GM12878 (cell line): ENCODE results near the gene MRGPRG. TPM values are rescaled to one million over a fixed set of nuclear protein-coding genes. Genes with fewer than 3 reads are reported as not detected.

Experiments used
- ATAC-seq: fragments of 200-7000 bp; cut with Tn5 transposase; 3 replicates; pipeline ENCODE4 v1.9.1; 2020; ENCODE audit warnings: mild to moderate bottlenecking, moderate library complexity
- BruUV-seq: library from RNA; stranded (reverse); fragments of 400-500 nt; replicated peaks from 2 replicates; lab custom pipeline; 2021; lab: Mats Ljungman, UMichigan
- CTCF ChIA-PET: fragments of 300-600 bp; sonication (Branson Sonifier 250); formaldehyde crosslinking; extraction: SDS; loops from one replicate; lab custom pipeline; 2021; ENCODE audit warnings: inconsistent platforms; lab: Yijun Ruan, JAX
- POLR2A ChIA-PET: fragments of 350-600 bp; formaldehyde crosslinking; extraction: SDS; loops from one replicate; lab custom pipeline; 2021; ENCODE audit warnings: inconsistent platforms; lab: Charles Lee
- RAD21 ChIA-PET: fragments of 300-600 bp; sonication (Branson Sonifier 250); formaldehyde crosslinking; loops from one replicate; lab custom pipeline; 2023; ENCODE audit warnings: antibody characterized with exemption; ENCODE audit not compliant: unreplicated experiment; lab: Charles Lee
- SMC1A ChIA-PET: fragments of 300-600 bp; sonication (Branson Sonifier 250); formaldehyde crosslinking; loops from one replicate; lab custom pipeline; 2023; ENCODE audit not compliant: unreplicated experiment, uncharacterized antibody; lab: Charles Lee
- DNase-seq: peaks from one replicate; pipeline ENCODE4 v3.0.0-alpha.2; 2011; ENCODE audit warnings: low read depth, low spot score
- FAIRE-seq: peaks from 3 replicates; lab custom pipeline; 2011; peaks lifted over from hg19 to GRCh38; lab: Jason Lieb, UNC
- H2AFZ ChIP-seq: 2 replicates; pipeline ENCODE4 v1.6.0; 2011; ENCODE audit warnings: low read depth, low read length, control low read depth; ENCODE audit not compliant: control insufficient read depth
- H3K27ac ChIP-seq: 2 replicates; pipeline ENCODE4 v1.5.1; 2011; ENCODE audit warnings: control low read depth; ENCODE audit not compliant: control insufficient read depth, insufficient read depth
- H3K27me3 ChIP-seq, 2 experiments: replicated peaks in 1 of 2; 2 replicates each; pipeline versions ENCODE4 v1.6.0 to v1.6.1; 2011; ENCODE audit warnings: low read length in 1 of 2; ENCODE audit not compliant: control insufficient read depth in 2 of 2, insufficient read depth in 2 of 2
- H3K36me3 ChIP-seq, 2 experiments: 2 replicates each; pipeline ENCODE4 v1.5.1; 2011; ENCODE audit warnings: low read length in 1 of 2; ENCODE audit not compliant: control insufficient read depth in 2 of 2, insufficient read depth in 2 of 2
- H3K4me1 ChIP-seq: 2 replicates; pipeline ENCODE4 v1.6.1; 2011; ENCODE audit warnings: mild to moderate bottlenecking, low read length, moderate library complexity, mixed read lengths; ENCODE audit not compliant: control insufficient read depth, insufficient read depth
- H3K4me2 ChIP-seq: 2 replicates; pipeline ENCODE4 v1.6.0; 2011; ENCODE audit warnings: control low read depth; ENCODE audit not compliant: control insufficient read depth, insufficient read depth
- H3K4me3 ChIP-seq: fragments of 200-600 bp; sonication (generic); 2 replicates; pipeline ENCODE4 v1.5.1; 2016
- H3K79me2 ChIP-seq: 2 replicates; pipeline ENCODE4 v1.6.0; 2011; ENCODE audit warnings: low read length; ENCODE audit not compliant: control insufficient read depth, insufficient read depth
- H3K9ac ChIP-seq: 2 replicates; pipeline ENCODE4 v1.8.0; 2011; ENCODE audit warnings: low read length, control low read depth, mixed read lengths; ENCODE audit not compliant: control insufficient read depth, insufficient read depth
- H3K9me3 ChIP-seq: replicated peaks from 3 replicates; pipeline ENCODE4 v1.5.1; 2011; ENCODE audit warnings: mild to moderate bottlenecking, low read length; ENCODE audit not compliant: control insufficient read depth, insufficient read depth
- H4K20me1 ChIP-seq: 2 replicates; pipeline ENCODE4 v1.6.0; 2011; ENCODE audit not compliant: control insufficient read depth, insufficient read depth
- BCL11A ChIP-seq: IDR thresholded peaks from 2 replicates; pipeline ENCODE4 v1.6.1; 2011; ENCODE audit warnings: low read depth, low read length
- KAT2A ChIP-seq: conservative IDR thresholded peaks from 2 replicates; pipeline ENCODE4 v1.6.1; 2011; ENCODE audit warnings: low read depth, low read length; ENCODE audit not compliant: control insufficient read depth
- NR2C2 ChIP-seq: IDR thresholded peaks from 2 replicates; pipeline ENCODE4 v1.6.1; 2011; ENCODE audit warnings: borderline replicate concordance, low read depth; ENCODE audit not compliant: control insufficient read depth, insufficient read length
- NR2F1 ChIP-seq: fragments of 450-650 bp; conservative IDR thresholded peaks from 2 replicates; pipeline ENCODE4 v1.6.1; 2017; ENCODE audit warnings: mild to moderate bottlenecking
- POLR2A ChIP-seq: IDR thresholded peaks from 2 replicates; pipeline ENCODE4 v1.6.1; 2011; ENCODE audit warnings: low read depth, mild to moderate bottlenecking, low read length
- RBBP5 ChIP-seq: fragments of 200-600 bp; sonication (generic); conservative IDR thresholded peaks from 2 replicates; pipeline ENCODE4 v1.6.1; 2016
- SREBF1 ChIP-seq: IDR thresholded peaks from 2 replicates; pipeline ENCODE4 v1.6.1; 2012; ENCODE audit warnings: mild to moderate bottlenecking, low read length
- YBX1 ChIP-seq: fragments of 450-650 bp; IDR thresholded peaks from 2 replicates; pipeline ENCODE4 v1.6.1; 2016; ENCODE audit warnings: antibody characterized with exemption
- WGBS: methylation state at CpG from one replicate; pipeline ENCODE4 v1.1.6; 2016; ENCODE audit warnings: low lambda C conversion rate; ENCODE audit not compliant: insufficient replicate concordance, insufficient coverage; ENCODE audit errors: missing lambda C conversion rate; 5-methylcytosine and 5-hydroxymethylcytosine counted together
- in situ Hi-C: fragments of 300-500 bp; cut with MboI; formaldehyde crosslinking; loops from 9 replicates; pipeline ENCODE4 v1.14.3; 2018; ENCODE audit warnings: mixed read lengths
- intact Hi-C: fragments of 100-400 bp; cut with micrococcal nuclease; formaldehyde crosslinking; loops from one replicate; pipeline ENCODE4 v1.14.2; 2022; ENCODE audit not compliant: unreplicated experiment
- polyA plus RNA-seq, 11 experiments: library from polyadenylated mRNA; depleted of rRNA in 4 of 11; unstranded in 6 of 11; stranded (reverse) in 5 of 11; fragments of >200 nt; fragmentation: Nextera tagmentation in 4 of 11; fragmentation: Illumina TruSeq in 1 of 11; extraction: Ambion mirVana in 4 of 11; extraction: Trizol in 1 of 11; gene quantifications; 1 replicate in 1 of 11; 2 replicates in 10 of 11; pipeline versions ENCODE4 v1.2.1 to v1.2.3, GENCODE V29; 2011 to 2016; ENCODE audit warnings: inconsistent platforms in 2 of 11, missing spikeins in 2 of 11, low read depth in 1 of 11
- total RNA-seq, 4 experiments: library from RNA; depleted of rRNA in 3 of 4; stranded (reverse); fragments of >200 nt in 3 of 4; fragmentation: Illumina TruSeq in 1 of 4; extraction: Trizol in 1 of 4; gene quantifications; 2 replicates each; pipeline versions ENCODE4 v1.2.1 to v1.2.3, GENCODE V29; 2013 to 2021
- TF ChIP-seq, protein P1 (sequence below): IDR thresholded peaks from 2 replicates; pipeline ENCODE4 v1.6.1; 2012; ENCODE audit warnings: improper control_type of control experiment, low read depth, low read length; ENCODE audit not compliant: insufficient replicate concordance
- TF ChIP-seq, protein P2 (sequence below): fragments of 450-650 bp; IDR thresholded peaks from 2 replicates; pipeline ENCODE4 v1.6.1; 2017; ENCODE audit warnings: antibody characterized with exemption, mild to moderate bottlenecking, moderate library complexity
- TF ChIP-seq, protein P3 (sequence below): IDR thresholded peaks from 2 replicates; pipeline ENCODE4 v1.6.1; 2011; ENCODE audit warnings: borderline replicate concordance, low read depth, mild to moderate bottlenecking, moderate library complexity, mixed read lengths, low read length; ENCODE audit not compliant: insufficient read depth; ENCODE audit errors: extremely low read length

Gene MRGPRG
- total and polyA plus RNA-seq, 10 of the 15 experiments (the other 5 are each of a cell fraction or from before 2014, with no cell fraction given): not detected

DNA sequence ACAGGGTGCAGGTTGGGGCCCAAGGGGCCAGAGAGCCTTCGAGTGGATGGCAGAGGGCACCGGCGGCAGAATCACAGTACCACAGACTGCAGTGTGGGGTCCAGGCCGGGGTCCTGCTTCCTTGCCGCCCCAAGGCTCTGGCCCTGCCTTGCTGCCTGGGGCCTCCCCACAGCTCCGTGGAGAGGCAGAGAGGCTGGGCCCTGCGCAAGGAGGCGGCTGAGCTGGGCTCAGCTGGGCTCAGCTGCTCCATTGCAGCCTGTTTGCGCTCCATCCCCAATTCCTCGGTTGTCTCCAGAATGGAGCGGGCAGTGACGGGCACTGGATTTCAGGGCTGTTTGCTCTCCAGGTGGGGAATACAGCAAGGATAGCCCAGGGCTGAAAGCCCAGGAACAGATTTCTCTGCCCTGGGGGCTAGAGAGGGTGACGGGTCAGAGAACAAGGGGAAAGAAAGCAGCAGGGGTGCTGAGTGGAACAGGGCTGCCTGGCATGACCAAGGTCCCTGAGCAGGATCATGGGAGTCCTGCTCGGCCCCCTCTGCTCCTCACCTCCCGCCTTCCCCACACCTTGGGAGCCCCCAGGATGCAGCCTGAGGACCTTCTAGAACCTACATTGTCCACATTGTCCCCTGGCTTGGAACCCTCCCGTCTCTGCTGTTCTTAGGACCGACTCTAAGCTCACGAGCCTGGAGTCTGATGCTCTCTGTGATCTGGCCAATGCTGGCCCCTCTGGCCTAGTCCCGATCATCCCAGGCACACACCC, 18.9 kb downstream of the MRGPRG start (continued):
- TF ChIP-seq, protein P1, sequence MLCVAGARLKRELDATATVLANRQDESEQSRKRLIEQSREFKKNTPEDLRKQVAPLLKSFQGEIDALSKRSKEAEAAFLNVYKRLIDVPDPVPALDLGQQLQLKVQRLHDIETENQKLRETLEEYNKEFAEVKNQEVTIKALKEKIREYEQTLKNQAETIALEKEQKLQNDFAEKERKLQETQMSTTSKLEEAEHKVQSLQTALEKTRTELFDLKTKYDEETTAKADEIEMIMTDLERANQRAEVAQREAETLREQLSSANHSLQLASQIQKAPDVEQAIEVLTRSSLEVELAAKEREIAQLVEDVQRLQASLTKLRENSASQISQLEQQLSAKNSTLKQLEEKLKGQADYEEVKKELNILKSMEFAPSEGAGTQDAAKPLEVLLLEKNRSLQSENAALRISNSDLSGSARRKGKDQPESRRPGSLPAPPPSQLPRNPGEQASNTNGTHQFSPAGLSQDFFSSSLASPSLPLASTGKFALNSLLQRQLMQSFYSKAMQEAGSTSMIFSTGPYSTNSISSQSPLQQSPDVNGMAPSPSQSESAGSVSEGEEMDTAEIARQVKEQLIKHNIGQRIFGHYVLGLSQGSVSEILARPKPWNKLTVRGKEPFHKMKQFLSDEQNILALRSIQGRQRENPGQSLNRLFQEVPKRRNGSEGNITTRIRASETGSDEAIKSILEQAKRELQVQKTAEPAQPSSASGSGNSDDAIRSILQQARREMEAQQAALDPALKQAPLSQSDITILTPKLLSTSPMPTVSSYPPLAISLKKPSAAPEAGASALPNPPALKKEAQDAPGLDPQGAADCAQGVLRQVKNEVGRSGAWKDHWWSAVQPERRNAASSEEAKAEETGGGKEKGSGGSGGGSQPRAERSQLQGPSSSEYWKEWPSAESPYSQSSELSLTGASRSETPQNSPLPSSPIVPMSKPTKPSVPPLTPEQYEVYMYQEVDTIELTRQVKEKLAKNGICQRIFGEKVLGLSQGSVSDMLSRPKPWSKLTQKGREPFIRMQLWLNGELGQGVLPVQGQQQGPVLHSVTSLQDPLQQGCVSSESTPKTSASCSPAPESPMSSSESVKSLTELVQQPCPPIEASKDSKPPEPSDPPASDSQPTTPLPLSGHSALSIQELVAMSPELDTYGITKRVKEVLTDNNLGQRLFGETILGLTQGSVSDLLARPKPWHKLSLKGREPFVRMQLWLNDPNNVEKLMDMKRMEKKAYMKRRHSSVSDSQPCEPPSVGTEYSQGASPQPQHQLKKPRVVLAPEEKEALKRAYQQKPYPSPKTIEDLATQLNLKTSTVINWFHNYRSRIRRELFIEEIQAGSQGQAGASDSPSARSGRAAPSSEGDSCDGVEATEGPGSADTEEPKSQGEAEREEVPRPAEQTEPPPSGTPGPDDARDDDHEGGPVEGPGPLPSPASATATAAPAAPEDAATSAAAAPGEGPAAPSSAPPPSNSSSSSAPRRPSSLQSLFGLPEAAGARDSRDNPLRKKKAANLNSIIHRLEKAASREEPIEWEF: no peak
- TF ChIP-seq, all 136 proteins: peak for 0

DNA sequence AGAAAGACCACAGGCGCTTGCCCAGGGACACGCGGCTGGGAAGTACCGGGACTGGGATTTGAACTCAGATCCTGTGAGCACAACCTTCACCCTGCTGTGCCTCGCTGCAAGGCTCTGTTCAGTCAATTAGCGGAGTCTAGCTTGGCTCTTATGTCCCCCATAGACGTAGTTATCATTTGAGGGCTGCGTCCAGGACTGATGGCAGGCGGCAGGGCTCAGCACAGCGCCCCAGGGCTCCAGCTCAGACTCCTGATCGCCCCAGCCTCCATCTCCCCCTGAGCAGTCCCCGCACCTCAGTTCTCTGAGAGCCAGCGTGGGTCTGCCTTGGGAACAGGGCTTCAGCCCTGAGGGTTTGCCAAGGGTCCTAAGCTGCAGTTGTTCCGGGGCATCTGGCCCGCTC, 19.8 kb downstream of the MRGPRG start:
- intact Hi-C loops: no loop called here
- no peaks in the 10 kb centered on the region for H3K79me2 ChIP-seq
- H3K27me3 ChIP-seq: peaks cover 0 to 1% of the 10 kb centered on the region in 2 experiments; a peak in 3 of 4 replicates
- in situ Hi-C loops: no loop called here
- ChIA-PET POLR2A (no interaction called here), RAD21 (no interaction called here), CTCF (interaction anchor here (0.6 kb wide), 1 partner anchor 209 kb away, joined by 3 read pairs; no protein-coding TSS in a partner anchor), SMC1A (no interaction called here)
- 49% methylated on average over 15 of the region's 15 CpGs for WGBS
- no TSS peak for BruUV-seq
- DNase-seq (no peak), ATAC-seq (no peak), FAIRE-seq (no peak)
- H3K36me3 ChIP-seq: no peaks in the 10 kb centered on the region
- no peaks in the 10 kb centered on the region for H4K20me1 ChIP-seq
- no peak overlapping the region for H3K4me3 ChIP-seq
- H3K9ac ChIP-seq: no peak overlapping the region
- H2AFZ ChIP-seq: no peak overlapping the region
- H3K4me2 ChIP-seq: no peak overlapping the region
- no peaks in the 10 kb centered on the region for H3K9me3 ChIP-seq
- no peak overlapping the region for H3K27ac ChIP-seq
- TF ChIP-seq KAT2A (no peak), POLR2A (no peak), SREBF1 (no peak), YBX1 (no peak), NR2C2 (no peak), NR2F1 (no peak), BCL11A (no peak), RBBP5 (no peak)
- TF ChIP-seq, protein P2, sequence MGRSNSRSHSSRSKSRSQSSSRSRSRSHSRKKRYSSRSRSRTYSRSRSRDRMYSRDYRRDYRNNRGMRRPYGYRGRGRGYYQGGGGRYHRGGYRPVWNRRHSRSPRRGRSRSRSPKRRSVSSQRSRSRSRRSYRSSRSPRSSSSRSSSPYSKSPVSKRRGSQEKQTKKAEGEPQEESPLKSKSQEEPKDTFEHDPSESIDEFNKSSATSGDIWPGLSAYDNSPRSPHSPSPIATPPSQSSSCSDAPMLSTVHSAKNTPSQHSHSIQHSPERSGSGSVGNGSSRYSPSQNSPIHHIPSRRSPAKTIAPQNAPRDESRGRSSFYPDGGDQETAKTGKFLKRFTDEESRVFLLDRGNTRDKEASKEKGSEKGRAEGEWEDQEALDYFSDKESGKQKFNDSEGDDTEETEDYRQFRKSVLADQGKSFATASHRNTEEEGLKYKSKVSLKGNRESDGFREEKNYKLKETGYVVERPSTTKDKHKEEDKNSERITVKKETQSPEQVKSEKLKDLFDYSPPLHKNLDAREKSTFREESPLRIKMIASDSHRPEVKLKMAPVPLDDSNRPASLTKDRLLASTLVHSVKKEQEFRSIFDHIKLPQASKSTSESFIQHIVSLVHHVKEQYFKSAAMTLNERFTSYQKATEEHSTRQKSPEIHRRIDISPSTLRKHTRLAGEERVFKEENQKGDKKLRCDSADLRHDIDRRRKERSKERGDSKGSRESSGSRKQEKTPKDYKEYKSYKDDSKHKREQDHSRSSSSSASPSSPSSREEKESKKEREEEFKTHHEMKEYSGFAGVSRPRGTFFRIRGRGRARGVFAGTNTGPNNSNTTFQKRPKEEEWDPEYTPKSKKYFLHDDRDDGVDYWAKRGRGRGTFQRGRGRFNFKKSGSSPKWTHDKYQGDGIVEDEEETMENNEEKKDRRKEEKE: no peak
- TF ChIP-seq, protein P3, sequence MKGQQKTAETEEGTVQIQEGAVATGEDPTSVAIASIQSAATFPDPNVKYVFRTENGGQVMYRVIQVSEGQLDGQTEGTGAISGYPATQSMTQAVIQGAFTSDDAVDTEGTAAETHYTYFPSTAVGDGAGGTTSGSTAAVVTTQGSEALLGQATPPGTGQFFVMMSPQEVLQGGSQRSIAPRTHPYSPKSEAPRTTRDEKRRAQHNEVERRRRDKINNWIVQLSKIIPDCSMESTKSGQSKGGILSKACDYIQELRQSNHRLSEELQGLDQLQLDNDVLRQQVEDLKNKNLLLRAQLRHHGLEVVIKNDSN: no peak
- H3K4me1 ChIP-seq: no peaks in the 10 kb centered on the region
